ENCODE data around the gene WDFY2. TPM values are rescaled to one million over a fixed set of nuclear protein-coding genes. Genes with fewer than 3 reads are reported as not detected.

Gene WDFY2
- total and polyA plus RNA-seq, 2 of the 8 experiments (the other 6 are each of a cell fraction or from before 2014, with no cell fraction given), result 13.9 to 29.0 TPM

- H4K5ac ChIP-seq (ENCODE audit: insufficient read length, low read depth, low read length), result no peak overlapping the region
- H2BK12ac ChIP-seq (ENCODE audit: low read depth, low read length), result no peak overlapping the region
- H3K9me3 ChIP-seq (ENCODE audit: insufficient read depth in 2 of 2, low read depth in 1 of 2, low read length in 1 of 2), result peaks cover 7 to 13% of the 10 kb centered on the region in 2 experiments; a peak in 3 of 4 replicates
- no peak overlapping the region for H2BK20ac ChIP-seq (ENCODE audit: low read length)
- peak; percentile 24 for FAIRE-seq
- no peaks in the 10 kb centered on the region for H3K23me2 ChIP-seq (ENCODE audit: low read depth, low read length)
- DNase-seq (ENCODE audit: low read depth in 1 of 2, low spot score in 2 of 2), result no peak
- no peaks in the 10 kb centered on the region for H3K27me3 ChIP-seq (replicated peaks in 1 of 4; ENCODE audit: control insufficient read depth in 3 of 4, extremely low read depth in 1 of 4, insufficient read depth in 3 of 4, low read length in 3 of 4)
- no peaks in the 10 kb centered on the region for H3K79me1 ChIP-seq (ENCODE audit: low read depth, low read length)
- peaks cover 0 to 4% (median 0%) of the 10 kb centered on the region in 4 experiments; a peak in 2 of 8 replicates for H3K36me3 ChIP-seq (ENCODE audit: control insufficient read depth in 2 of 4, insufficient read depth in 4 of 4, low read length in 3 of 4)
- no peaks in the 10 kb centered on the region for H3K4me1 ChIP-seq (replicated peaks in 1 of 4; ENCODE audit: control insufficient read depth in 3 of 4, insufficient read depth in 4 of 4, low read length in 3 of 4)
- no peak overlapping the region for H3K4me2 ChIP-seq (ENCODE audit: insufficient read depth in 1 of 2, low read depth in 2 of 2, low read length in 2 of 2)
- no peaks in the 10 kb centered on the region for H4K20me1 ChIP-seq (replicated peaks in 1 of 2; ENCODE audit: control insufficient read depth in 1 of 2, insufficient read depth in 2 of 2, low read length in 2 of 2)
- no peak overlapping the region for H3K4me3 ChIP-seq (ENCODE audit: extremely low read depth in 1 of 4, insufficient read depth in 2 of 4, low read depth in 3 of 4, low read length in 4 of 4)
- no peak overlapping the region for H2BK15ac ChIP-seq (ENCODE audit: low read length)
- POLR2A ChIA-PET (ENCODE audit: partially characterized antibody), result interaction anchor here (0.8 to 1.3 kb wide), 2 partner anchors 34 to 244 kb away, joined by 3 read pairs; no protein-coding TSS in a partner anchor
- no peak overlapping the region for H3K18ac ChIP-seq (ENCODE audit: extremely low read depth, low read length)
- H3K14ac ChIP-seq (ENCODE audit: insufficient read length), result no peak overlapping the region
- H3K79me2 ChIP-seq (ENCODE audit: control insufficient read depth in 1 of 2, insufficient read depth in 2 of 2, low read length in 2 of 2), result peaks cover 0 to 26% of the 10 kb centered on the region in 2 experiments; a peak in 2 of 4 replicates
- no peak overlapping the region for H2BK5ac ChIP-seq (ENCODE audit: low read depth, low read length)
- H2AFZ ChIP-seq (ENCODE audit: low read length), result no peak overlapping the region
- CTCF ChIA-PET (ENCODE audit: partially characterized antibody), result interaction anchor here (0.6 to 0.8 kb wide), 3 partner anchors 13 to 645 kb away, joined by 3 read pairs; no protein-coding TSS in a partner anchor
- no peak overlapping the region for H3K23ac ChIP-seq (ENCODE audit: insufficient read length)
- no peak overlapping the region for H3K4ac ChIP-seq (replicated peaks; ENCODE audit: insufficient read length, low read depth, low read length)
- H4K8ac ChIP-seq (ENCODE audit: extremely low read depth, insufficient read depth, low read length), result no peak overlapping the region
- no peak overlapping the region for H4K91ac ChIP-seq (replicated peaks; ENCODE audit: insufficient read length, low read length)
- no peak overlapping the region for H3K56ac ChIP-seq (replicated peaks; ENCODE audit: insufficient read length, low read depth, low read length)
- H3K9ac ChIP-seq (replicated peaks in 1 of 4; ENCODE audit: extremely low read depth in 1 of 4, low read depth in 3 of 4, low read length in 3 of 4), result no peak overlapping the region
- 98% methylated on average over 2 of the region's 2 CpGs; no CpG with 5 or more reads in 1 of the 2 experiments for WGBS, 2 experiments (ENCODE audit: extremely low coverage in 1 of 2, insufficient coverage in 1 of 2, insufficient read length in 1 of 2, insufficient replicate concordance in 2 of 2, low coverage in 1 of 2, low lambda C conversion rate in 2 of 2, missing lambda C conversion rate in 1 of 2)
- H2BK120ac ChIP-seq (replicated peaks; ENCODE audit: low read depth, low read length), result no peak overlapping the region
- no peak overlapping the region for H3K27ac ChIP-seq (ENCODE audit: low read depth, low read length)
- no peak overlapping the region for H2AK5ac ChIP-seq (ENCODE audit: low read depth, low read length)
- TF ChIP-seq RXRA (IDR thresholded peaks at IDR 0.05; ENCODE audit: insufficient read depth, low read depth, low read length) (no peak), SP2 (IDR thresholded peaks at IDR 0.05; ENCODE audit: low read length) (no peak), BRCA1 (IDR thresholded peaks at IDR 0.05; ENCODE audit: low read depth, low read length) (no peak), USF2 (IDR thresholded peaks at IDR 0.05; ENCODE audit: low read length) (no peak), KDM1A (IDR thresholded peaks at IDR 0.05; ENCODE audit: borderline replicate concordance, low read length) (no peak), JUND (IDR thresholded peaks at IDR 0.05; ENCODE audit: low read length) (no peak), KDM4A (IDR thresholded peaks at IDR 0.05; ENCODE audit: low read depth, low read length, severe bottlenecking) (no peak), CBX5 (IDR thresholded peaks at IDR 0.05; ENCODE audit: low read depth, low read length) (no peak), BACH1 (IDR thresholded peaks at IDR 0.05; ENCODE audit: low read length) (no peak), TCF12 (IDR thresholded peaks at IDR 0.05; ENCODE audit: low read depth, low read length) (no peak), HDAC6 (IDR thresholded peaks at IDR 0.05; ENCODE audit: low read depth, low read length) (no peak), RNF2 (IDR thresholded peaks at IDR 0.05; ENCODE audit: borderline replicate concordance, low read depth, low read length, missing control alignments, poor library complexity, severe bottlenecking) (no peak), HDAC2 (IDR thresholded peaks at IDR 0.05; ENCODE audit: borderline replicate concordance in 1 of 2, low read depth in 2 of 2, low read length in 2 of 2) (no peak)
These were observed 113.6 kb downstream of the WDFY2 start for GRCh38 chr13:51697855-51698254.

All from H1 (cell line).